HFF-Myc (cell line): ENCODE measurements around the gene DHRS12.

Experiments
- DNase-seq: peaks from one replicate; pipeline ENCODE4 v3.0.0-alpha.2; 2011; ENCODE audit warnings: low read depth; ENCODE audit errors: extremely low read depth
- H3K4me3 ChIP-seq: replicated peaks from 2 replicates; pipeline ENCODE4 v1.5.1; 2011; ENCODE audit warnings: low read depth, mild to moderate bottlenecking, control low read depth, low read length
- TF ChIP-seq, protein P1 (sequence below): IDR thresholded peaks from 2 replicates; pipeline ENCODE4 v1.5.1; 2012; ENCODE audit warnings: mild to moderate bottlenecking, low read depth, low read length, control low read depth; ENCODE audit errors: missing control alignments

Gene DHRS12

DNA sequence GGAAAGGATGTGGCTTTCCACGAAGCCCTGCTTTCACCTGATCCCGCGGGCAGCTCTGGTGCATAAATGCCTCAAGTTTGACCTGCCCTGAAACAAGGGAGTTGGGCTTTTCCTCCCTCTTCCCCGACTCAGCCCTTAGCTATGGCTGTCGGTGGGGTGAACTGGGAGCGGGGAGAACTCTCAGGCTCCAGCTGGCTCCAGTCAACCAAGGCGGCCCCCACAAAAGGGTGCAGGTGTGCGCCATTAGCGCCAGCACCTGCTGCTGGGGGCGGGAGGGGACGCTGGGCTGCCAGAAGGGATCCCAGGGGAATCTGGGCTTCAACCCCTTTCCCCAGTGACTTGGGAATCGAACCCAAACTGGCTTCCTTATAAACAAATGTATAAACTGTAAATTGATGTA, 7.1 kb upstream of the DHRS12 start:
- TF ChIP-seq, protein P1, sequence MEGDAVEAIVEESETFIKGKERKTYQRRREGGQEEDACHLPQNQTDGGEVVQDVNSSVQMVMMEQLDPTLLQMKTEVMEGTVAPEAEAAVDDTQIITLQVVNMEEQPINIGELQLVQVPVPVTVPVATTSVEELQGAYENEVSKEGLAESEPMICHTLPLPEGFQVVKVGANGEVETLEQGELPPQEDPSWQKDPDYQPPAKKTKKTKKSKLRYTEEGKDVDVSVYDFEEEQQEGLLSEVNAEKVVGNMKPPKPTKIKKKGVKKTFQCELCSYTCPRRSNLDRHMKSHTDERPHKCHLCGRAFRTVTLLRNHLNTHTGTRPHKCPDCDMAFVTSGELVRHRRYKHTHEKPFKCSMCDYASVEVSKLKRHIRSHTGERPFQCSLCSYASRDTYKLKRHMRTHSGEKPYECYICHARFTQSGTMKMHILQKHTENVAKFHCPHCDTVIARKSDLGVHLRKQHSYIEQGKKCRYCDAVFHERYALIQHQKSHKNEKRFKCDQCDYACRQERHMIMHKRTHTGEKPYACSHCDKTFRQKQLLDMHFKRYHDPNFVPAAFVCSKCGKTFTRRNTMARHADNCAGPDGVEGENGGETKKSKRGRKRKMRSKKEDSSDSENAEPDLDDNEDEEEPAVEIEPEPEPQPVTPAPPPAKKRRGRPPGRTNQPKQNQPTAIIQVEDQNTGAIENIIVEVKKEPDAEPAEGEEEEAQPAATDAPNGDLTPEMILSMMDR: no peak
- no peak overlapping the region for H3K4me3 ChIP-seq
- DNase-seq: no peak

DNA sequence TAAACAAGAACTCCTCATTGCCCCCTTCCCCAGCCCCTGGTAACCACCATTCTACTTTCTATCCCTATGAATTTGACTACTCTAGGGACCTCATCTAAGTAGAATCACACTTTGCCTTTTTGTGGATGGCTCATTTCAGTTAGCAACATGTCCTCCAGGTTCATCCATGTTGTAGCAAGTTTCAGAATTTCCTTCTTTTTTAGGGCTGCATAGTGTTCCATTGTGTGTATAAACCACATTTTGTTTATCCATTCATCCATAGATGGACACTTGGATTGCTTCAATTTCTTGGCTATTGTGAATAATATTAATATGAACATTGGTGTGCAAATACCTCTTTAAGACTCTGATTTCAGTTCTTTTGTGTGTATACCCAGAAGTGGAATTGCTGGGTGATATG, 4.8 kb upstream of the DHRS12 start:
- no peak for DNase-seq
- TF ChIP-seq, protein P1: no peak
- H3K4me3 ChIP-seq: no peak overlapping the region

DNA sequence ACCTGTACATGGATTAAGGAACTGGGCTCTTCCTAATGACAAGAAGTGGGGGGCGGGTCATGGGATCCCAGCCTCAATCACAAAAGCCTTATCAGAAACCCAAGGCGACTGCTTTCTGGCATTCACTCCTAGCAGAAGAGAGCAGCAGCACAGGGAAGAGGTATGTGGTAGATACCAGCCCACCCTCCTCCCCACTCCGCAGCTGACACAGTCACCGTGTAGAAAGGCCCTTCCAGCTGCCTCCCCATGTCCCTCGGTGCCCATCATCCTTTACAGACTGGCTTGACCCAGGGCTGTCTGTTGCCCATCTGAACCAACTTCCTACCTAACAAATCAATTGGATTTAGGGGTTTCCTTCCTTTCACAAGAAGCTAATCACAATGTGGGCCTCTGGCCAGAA, 3.1 kb upstream of the DHRS12 start:
- H3K4me3 ChIP-seq: no peak overlapping the region
- TF ChIP-seq, protein P1: no peak
- DNase-seq: no peak

DNA sequence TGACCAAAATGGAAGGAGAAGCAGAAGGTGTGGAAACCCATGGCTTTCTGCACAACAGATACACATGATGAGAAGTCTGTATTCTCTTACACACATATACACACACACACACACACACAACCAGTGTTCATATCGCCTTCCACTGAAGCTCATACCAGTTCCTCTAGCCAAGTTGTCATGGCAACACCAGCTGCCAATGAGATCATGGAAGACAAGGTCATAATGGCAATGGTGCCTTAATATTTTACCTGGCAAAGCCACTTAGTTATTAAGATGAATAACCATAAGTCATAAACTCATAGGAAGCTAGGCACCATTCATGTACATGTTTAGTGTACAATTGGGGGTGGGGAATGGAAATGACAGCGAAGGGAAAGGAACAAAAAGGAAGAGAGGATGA, 2.6 kb upstream of the DHRS12 start:
- TF ChIP-seq, protein P1: no peak
- DNase-seq: no peak

DNA sequence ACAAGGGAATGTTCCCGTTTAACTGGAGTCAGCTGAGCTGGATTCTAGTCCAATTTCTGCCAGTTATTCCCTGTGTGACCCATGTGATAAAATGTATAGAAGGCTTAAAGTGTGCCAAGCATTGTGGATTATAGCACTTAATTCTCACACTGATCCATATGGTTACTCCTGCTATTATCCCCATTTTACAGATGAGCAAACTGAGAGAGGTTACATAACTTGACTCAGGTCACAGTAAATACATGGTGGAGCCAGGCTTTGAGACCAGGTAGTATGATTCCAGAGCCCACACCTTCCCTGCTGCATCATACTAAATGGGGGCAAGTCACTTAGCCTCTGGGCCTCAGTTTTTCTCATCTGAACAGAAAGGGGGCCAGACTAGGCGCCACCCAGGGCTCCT, 2.0 kb upstream of the DHRS12 start:
- DNase-seq: no peak
- TF ChIP-seq, protein P1: no peak
- no peak overlapping the region for H3K4me3 ChIP-seq

More for the DNA sequence above, 2.6 kb upstream of the DHRS12 start:
- no peak overlapping the region for H3K4me3 ChIP-seq

DNA sequence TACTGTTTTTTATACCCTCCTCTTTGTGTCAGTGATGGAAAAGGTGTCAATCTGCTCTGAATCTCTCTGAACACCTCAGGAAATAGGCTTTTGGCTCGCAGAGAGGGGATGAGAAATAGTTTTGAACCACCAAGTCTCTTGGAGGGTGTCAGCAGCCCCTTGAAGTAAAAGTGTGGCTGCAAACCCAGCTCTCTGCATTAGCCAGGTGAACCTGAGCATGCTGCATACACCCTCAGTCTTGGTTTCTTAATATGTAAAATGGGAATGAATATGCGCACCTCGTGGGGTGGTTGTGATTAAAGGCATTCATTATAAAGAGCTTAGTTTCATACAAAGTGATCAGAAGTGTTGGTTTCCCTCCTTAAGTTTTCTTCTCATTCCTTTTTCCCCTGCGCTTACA, 1.4 kb upstream of the DHRS12 start:
- TF ChIP-seq, protein P1: no peak
- DNase-seq: no peak
- H3K4me3 ChIP-seq: no peak overlapping the region
